Suppressor macrophage (primary cell): ENCODE measurements around the gene SLC9B2.

Experiments used
- DNase-seq, 4 experiments: peaks; one replicate each; pipeline ENCODE4 v3.0.0-alpha.2; 2020 to 2022

SLC9B2 gene

GRCh38 chr4:103075894-103076746 is 441 bp downstream of the SLC9B2 start:
- peak; percentile 31 to 70 (median 48) for DNase-seq

- DNase-seq = no peak
Observed at GRCh38 chr4:103075435-103075893, 1.1 kb downstream of the SLC9B2 start.

DNA sequence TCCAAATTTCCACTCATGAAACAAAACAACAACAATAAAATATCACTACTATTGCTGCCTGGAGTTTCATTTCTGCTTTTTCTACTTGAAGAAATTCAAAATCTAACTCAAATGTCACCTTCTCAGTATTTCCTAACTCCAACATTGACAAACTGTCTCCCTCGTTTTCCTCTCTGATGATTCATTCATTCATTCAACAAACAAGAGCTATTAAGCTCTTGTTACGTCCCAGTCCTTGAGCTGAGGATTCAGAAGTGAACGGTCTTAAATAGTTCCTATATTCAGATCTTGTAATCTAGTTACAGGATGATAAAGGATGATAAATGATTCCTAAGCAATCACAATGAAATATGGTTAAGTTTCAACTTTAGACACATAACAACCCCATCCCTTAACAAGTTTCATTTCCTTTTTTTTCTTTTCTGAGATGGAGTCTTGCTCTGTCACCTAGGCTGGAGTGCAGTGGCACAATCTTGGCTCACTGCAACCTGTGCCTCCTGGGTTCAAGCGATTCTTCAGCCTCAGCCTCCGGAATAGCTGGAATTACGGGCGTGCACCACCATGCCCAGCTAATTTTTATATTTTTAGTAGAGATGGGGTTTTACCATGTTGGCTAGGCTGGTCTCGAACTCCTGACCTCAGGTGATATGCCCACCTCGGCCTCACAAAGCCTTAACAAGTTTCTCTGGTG is 1.7 kb downstream of the SLC9B2 start:
- peak; percentile 9 to 78 (median 49) for DNase-seq

DNA sequence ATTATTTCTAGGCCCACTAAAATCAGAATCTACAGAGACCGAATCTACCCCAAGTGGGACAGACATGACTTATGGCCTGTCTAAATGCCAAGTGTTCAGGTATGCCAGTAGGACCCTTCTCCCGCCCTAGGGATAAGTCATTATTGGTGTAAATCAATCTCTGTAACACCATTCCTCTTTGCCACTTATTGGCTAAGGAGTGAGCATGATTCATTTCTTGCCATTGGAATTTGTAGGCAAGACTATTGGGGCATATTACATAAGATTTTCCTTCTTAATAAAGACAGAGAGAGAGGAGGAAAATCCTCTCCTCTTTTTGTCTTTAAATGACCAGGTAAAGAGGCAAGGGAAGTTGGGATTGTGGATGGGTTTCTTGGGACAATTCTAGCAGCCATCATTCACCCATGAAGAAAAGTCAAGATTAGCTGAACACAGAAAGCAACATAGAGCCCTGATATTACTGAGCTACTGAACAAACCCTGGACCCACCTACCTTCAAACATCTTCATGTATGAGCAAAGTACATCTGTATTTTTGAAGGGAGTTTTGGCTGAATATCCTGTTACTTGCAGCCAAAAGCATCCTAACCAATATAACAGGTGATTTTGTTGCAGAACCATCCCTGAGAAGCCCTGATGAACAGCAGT is 2.6 kb downstream of the SLC9B2 start:
- no peak for DNase-seq

DNA sequence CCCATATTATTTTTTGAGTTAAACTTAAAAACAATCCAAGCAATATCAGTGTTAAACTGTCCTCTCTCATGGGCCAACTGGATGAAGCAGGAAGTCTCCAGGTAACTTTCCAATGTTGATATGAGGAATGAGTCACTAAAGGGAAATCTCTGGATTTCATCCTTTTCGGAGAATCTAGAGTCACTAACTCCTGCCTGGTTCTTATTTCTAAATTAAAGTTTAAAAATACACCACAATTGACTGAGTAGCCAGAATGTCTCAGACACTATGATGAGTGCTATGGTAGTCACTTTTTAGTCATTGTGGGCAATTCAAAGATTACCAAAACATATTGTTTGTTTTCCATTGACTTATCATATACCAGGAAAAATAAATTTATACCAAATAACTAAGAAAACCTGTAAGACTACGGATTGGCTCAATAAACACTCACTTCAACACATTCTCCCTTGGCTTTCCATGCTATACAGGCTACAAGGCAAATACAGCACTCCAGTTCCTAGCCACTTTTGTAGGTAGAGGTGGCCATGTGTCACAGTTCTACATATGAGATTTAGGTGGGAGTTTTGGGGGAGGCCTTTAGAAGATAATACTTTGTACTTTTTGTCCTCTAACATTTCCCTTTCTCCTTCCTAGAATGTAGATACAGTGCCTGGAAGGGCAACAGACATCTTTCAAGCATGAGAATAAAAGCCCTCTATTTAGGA is 8.6 kb downstream of the SLC9B2 start:
- no peak for DNase-seq

DNA sequence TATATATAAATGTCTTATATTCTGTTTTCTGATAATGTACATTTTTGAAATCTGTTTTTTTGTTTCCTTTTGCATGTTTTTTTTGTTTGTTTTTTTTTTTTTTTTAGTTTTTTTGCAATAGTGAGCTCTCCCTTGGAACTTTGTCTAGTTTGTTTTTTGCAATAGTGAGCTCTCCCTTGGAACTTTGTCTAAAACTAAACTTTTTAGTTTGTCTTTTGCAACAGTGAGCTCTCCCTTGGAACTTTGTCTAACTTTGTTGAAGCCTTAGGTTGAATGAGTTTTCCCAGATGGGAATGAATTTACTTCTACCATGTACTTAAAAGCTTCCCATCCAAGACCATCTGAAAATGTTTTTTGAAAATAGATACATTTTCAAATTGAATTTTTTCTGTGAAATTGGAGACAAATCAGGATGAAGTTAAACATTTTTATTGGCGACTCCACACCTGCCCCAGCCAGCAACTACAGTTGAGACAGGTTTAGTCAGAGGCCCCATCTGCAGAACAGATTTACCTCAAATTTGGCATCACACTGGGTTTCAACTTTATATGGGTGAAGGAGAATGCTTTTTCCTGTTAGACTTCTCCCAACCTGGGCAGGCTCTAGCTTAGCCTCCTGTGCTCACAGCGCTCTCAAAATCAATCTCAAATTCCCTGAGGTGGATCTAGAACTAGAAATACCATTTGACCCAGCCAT is 16.0 kb downstream of the SLC9B2 start:
- DNase-seq = no peak

- peak in 1 of 4 experiments; percentile 2 for DNase-seq
Observed at GRCh38 chr4:103054030-103054429, 22.5 kb downstream of the SLC9B2 start.

GRCh38 chr4:103052779-103053178 is 23.8 kb downstream of the SLC9B2 start:
- DNase-seq = no peak

GRCh38 chr4:103052145-103052544 is 24.4 kb downstream of the SLC9B2 start:
- no peak for DNase-seq

DNA sequence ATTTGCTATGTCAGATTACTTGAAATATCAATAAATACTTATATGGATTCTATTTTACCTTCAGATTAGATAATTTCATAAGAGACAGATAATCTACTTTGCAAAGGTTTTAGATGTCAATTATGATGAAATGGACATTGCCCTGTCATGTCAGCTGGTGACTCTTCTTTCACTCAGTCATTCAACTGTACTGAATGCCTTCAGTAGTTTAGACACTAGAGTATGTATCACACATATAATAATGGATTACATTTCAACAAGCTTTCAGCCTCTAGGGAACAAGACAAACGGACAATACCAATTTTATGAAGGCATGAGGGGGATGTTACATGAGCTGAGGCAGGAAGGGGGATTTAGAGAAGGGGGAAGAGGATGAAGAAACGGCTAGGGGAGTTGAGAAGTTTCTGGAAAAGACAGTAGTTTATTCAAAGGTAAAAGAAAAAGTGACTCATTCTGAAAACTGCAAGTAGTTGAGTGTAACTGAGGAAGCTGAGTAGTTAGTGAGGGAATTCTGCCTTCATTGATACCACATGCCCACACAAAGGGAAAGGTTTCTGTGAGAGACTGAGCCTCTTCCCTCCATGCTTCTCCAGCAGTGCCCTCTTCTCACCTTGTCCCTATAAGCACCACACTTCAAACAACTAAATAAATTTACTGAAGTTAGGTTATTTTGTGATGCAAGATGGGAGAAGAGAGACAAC is 25.7 kb downstream of the SLC9B2 start:
- DNase-seq = no peak

DNA sequence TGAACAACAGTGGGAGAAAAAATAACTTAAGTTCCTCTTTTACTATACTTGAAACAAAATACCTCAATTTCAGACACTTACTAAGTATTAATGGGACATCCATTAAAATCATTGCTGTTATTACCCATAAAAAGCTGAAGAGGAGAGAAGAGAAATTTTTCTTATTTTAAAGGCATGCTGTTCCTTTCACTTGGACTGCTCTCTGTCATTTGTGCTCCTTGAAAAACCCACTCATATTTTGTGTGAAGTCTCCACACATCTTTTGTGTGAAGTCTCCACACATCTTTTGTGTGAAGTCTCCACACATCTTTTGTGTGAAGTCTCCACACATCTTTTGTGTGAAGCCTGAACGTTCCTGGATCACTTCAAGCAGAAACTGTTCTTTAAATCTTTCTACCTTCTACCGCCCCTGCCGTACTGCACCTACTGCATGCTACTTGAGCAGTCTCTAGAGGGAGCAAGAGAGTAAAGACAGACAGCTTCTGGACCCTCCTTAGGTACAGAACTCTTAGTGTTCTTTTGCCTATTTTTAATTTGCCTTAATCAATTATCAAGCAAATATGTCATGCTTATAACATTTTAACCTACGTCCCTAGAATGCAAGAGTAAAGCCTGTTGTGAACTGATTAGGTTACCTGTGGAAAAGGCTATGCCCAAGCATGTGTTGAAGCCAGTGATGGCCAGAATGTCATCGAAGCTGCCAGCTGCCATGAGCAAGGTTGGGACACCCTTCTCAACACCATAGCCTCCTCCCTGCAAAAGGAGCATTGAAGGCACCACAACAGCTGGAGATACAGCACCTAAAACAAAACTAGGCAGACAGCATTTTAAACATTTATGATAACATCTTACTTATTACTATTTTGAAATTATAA is 29.9 kb downstream of the SLC9B2 start:
- peak; percentile 37 to 64 (median 54) for DNase-seq

DNA sequence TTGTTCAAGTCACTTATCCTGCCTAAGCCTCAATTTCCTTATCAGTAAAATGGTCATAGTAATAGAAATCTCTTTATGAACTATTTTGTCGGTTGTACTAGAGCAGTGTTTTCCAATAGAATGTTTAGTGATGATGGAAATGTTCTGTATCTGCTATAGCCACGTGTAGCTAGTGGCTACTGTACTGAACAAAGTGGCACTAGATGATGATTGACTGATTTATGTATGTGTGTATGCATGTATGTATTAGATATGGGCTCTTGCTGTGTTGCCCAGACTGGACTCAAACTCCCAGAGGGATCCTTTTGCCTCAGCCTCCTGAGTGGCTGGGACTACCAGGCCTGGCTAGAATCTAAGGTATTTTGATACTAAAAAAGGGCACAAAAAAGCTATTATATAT is 32.4 kb downstream of the SLC9B2 start:
- DNase-seq = no peak

DNA sequence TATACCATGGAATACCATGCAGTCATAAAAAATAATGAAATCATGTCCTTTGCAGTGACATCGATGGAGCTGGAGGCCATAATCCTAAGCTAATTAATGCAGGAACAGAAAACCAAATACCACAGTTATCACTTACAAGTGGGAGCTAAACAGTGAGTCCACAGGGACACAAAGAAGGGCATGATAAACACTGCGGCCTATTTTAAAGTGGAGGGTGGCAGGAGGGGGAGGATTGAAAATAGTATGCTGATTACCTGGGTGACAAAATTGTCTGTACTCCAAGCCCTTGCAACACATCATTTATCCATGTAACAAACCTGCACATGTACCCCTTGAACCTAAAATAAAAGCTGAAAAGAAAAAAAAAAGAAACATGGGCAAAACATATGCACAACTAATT is 40.4 kb downstream of the SLC9B2 start:
- no peak for DNase-seq

GRCh38 chr4:103032574-103032973 is 44.0 kb downstream of the SLC9B2 start:
- DNase-seq = peak; percentile 16 to 40 (median 38)

- DNase-seq = no peak
Observed at GRCh38 chr4:103030791-103031190, 45.8 kb downstream of the SLC9B2 start.

GRCh38 chr4:103029300-103029699 is 47.3 kb downstream of the SLC9B2 start:
- no peak for DNase-seq

DNA sequence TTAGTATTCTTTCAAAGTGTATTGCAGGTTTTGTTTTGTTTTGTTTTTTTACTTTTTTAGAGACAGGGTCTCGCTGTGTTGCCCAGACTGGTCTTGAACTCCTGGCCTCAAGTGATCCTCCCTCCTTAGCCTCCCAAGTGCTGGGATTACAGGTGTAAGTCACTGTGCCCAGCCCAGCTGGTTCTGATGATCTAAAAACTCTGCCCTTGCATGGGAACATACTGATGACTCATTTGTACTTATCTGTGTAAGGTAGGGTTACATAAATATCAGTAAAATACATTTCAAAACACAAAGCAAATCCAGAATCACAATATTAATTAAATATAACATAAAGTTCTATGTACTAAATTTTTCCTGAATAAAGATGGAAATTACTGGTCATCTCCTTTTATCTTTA is 49.7 kb downstream of the SLC9B2 start:
- no peak for DNase-seq

- no peak for DNase-seq
Observed at GRCh38 chr4:103024996-103025395, 51.6 kb downstream of the SLC9B2 start.

- no peak for DNase-seq
Observed at GRCh38 chr4:103021120-103021519, 55.4 kb downstream of the SLC9B2 start.
